Mucosa of gallbladder (tissue), 1 donor: ENCODE measurements around the gene FBXO30. TPM values are rescaled to one million over a fixed set of nuclear protein-coding genes. Genes with fewer than 3 reads are reported as not detected.

ENCODE experiments used
- DNase-seq: peaks from one replicate; pipeline ENCODE4 v3.0.0-alpha.2; 2020; ENCODE audit warnings: low spot score
- total RNA-seq: library from RNA; stranded (reverse); gene quantifications from one replicate; pipeline ENCODE4 v1.2.1, GENCODE V29; 2021
- donor health status: DM: no; HTN: no; CAD: no.

The FBXO30 gene, protein sequence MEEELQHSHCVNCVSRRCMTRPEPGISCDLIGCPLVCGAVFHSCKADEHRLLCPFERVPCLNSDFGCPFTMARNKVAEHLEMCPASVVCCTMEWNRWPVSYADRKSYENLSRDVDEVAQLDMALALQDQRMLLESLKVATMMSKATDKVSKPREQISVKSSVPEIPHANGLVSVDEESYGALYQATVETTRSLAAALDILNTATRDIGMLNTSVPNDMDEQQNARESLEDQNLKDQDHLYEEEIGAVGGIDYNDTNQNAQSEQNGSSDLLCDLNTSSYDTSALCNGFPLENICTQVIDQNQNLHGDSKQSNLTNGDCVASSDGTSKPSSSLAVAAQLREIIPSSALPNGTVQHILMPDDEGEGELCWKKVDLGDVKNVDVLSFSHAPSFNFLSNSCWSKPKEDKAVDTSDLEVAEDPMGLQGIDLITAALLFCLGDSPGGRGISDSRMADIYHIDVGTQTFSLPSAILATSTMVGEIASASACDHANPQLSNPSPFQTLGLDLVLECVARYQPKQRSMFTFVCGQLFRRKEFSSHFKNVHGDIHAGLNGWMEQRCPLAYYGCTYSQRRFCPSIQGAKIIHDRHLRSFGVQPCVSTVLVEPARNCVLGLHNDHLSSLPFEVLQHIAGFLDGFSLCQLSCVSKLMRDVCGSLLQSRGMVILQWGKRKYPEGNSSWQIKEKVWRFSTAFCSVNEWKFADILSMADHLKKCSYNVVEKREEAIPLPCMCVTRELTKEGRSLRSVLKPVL
- 13.9 TPM for total RNA-seq

DNA sequence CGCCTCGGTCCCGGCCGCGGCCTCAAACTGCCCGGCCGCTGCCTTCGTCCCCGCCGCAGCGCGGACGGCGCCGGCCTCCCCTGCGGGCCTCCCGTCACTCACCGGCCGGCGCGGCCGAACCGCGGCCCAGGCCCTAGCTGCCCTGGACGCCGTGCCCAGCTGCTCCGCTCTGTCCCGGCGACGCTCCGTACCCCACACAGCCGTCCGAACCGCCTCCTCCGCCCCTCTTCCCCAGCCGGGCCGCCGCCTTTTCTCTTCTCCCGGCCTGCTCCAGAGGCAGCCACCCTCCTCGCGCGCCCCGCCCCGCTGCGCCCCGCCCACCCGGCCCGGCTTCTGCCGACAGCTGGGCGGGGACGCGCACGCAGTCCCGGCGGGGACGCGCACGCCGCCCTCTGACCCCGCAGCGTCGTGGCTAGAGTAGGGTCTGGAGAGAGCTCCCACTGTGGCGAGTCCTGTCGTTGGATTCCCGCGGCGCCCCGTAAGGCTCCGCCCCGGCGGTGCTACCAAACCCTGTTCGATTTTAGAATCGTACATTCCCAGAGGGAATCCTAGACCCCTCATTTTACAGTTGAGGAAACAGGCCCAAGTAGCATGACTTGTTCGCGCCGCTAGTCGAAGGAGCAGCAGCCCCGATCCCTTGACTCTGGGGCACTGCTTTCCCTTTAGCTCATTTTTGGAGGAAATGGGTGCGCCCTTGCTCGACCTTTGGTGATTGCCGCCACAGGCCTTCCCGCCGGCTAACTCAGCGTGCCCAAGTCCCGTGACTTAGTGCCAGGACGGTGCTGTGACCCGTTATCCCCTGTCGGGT, at the start of gene FBXO30:
Gene FBXO30 (minus strand): TSS at position 295 of the 808 bp plus-strand sequence. CDS start 8,390 bp downstream, outside the sequence.
- DNase-seq: peak; percentile 89

GRCh38 chr6:145863988-145864616, 49.5 kb upstream of the FBXO30 start:
- DNase-seq: no peak

DNA sequence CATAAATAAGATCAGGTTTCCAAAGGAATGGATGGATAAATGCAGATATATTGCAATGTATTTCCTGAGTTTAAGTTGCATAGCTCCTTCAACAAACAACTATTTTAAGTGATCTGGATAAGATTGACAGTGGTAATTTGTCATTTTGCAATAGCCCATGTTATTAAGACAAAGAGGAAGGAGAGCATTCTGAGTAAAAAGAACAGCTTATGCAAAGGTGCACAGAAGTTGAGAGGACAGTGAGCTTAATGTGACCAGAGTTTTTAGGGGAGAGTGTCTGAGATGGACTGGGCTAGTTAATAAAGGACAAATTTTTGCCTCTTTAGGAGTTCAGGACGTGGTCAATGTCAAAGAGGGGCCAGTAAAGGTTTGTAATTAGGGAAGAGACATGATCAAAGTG, 48.8 kb upstream of the FBXO30 start:
- DNase-seq: no peak

DNA sequence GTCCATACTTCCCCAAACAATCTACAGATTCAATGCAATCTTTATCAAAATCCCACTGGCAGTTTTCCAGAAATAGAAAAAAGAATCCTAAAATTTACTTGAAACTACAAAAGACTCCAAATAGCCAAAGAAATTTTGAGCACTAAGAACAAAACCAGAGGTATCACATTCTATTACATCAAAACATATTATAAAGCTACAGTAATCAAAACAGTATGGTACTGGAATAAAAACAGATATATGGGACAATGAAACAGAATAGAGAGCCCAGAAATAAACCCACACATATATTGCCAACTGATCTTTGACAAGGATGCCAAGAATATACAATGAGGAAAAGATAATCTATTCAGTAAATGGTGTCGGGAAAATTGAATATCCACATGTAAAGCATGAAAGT, 46.0 kb upstream of the FBXO30 start:
- no peak for DNase-seq

GRCh38 chr6:145850671-145851070, 36.1 kb upstream of the FBXO30 start:
- no peak for DNase-seq

GRCh38 chr6:145848541-145848940, 33.9 kb upstream of the FBXO30 start:
- no peak for DNase-seq

- no peak for DNase-seq
Observed at GRCh38 chr6:145845557-145845956, 31.0 kb upstream of the FBXO30 start.

- DNase-seq: no peak
Observed at GRCh38 chr6:145844933-145845540, 30.4 kb upstream of the FBXO30 start.

- DNase-seq: no peak
Observed at GRCh38 chr6:145842693-145843546, 28.3 kb upstream of the FBXO30 start.

GRCh38 chr6:145841668-145842067, 27.1 kb upstream of the FBXO30 start:
- no peak for DNase-seq

DNA sequence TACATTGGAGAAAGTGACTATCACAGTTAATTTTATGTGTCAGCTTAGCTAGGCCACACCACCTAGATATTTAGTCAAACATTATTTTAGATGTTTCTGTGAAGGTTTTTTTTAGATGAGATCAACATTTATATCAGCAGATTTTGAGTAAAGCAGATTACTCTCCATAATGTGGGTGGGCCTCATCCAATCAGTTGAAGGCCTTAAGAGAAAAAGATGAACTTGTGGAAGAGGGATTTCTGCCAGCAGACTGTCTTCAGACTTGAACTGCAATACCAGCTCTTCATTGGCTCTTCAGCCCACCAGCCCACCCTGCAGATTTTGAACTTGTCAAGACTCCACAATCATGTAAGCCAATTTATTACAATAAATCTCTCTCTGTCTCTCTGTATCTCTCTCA, 25.1 kb upstream of the FBXO30 start:
- DNase-seq: no peak

DNA sequence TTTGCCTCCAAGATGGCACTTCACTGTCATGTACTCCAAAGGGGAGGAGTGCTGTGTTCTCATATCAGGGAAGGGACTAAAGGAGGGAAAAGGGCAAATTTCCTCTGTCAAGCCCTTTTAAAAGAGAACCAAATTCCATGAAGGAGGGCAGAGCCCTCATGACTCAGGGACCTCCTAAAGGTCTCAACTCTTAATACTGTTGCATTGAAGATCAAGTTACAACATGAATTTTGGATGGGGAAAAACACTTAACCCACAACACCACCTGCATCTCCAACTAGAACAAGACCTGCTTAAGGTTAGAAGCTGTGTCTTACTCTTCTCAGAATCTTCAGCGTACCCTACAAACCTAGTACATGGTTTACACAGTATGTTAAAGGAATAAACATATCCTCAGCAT, 23.7 kb upstream of the FBXO30 start:
- no peak for DNase-seq

DNA sequence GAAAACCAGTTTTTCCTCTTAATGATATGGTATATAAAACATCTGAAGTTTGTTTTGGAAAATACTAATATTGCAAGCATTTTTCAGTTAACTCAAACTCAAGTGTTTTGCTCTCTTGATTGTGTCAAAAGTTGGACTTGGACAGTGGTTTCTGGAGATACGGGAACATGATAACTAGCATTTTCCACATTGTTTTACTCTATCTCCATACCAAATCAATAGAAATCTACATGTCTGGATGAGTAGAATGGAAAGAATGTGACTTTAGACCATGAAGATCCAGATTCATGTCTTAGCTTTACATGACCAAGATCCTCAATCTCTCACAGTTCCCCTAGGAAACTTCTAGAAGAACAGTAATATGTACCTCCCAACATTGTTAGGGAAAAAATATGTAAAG, 22.2 kb upstream of the FBXO30 start:
- no peak for DNase-seq

- DNase-seq: no peak
Observed at GRCh38 chr6:145836170-145836569, 21.6 kb upstream of the FBXO30 start.

GRCh38 chr6:145830612-145831011, 16.0 kb upstream of the FBXO30 start:
- no peak for DNase-seq

DNA sequence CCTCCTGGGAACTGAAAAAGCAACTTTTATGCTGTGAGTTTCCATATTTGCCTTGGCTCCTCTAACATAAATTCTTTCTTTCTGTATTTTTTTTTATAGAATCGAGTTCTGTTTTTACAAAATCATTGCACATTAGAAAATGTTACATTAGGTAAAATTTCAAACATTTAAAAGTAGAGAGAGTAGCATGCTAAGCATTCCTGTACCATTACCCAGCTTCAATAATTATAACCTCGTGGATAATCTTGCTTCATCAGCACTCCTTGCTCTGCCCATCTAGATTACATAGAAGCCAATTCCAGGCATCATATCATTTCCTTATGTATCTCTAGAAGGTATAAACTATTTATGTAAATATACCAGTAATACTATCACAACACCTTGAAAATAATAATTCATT, 15.4 kb upstream of the FBXO30 start:
- DNase-seq: no peak

GRCh38 chr6:145829102-145829501, 14.5 kb upstream of the FBXO30 start:
- no peak for DNase-seq

- no peak for DNase-seq
Observed at GRCh38 chr6:145824344-145824743, 9.7 kb upstream of the FBXO30 start.

- no peak for DNase-seq
Observed at GRCh38 chr6:145823328-145823944, 8.8 kb upstream of the FBXO30 start.

- DNase-seq: no peak
Observed at GRCh38 chr6:145822456-145822855, 7.9 kb upstream of the FBXO30 start.
